Mesodermal cell (in vitro differentiated cells): Measurements from ENCODE around the gene HNMT.
"Not testable (repeated sequence)": the region's sequence is repeated elsewhere in the genome, so short reads cannot be mapped to it uniquely, and the experiment has no call there.

Experiments used
- H3K27ac ChIP-seq: 2 replicates; pipeline ENCODE4 v1.7.0; 2013; ENCODE audit warnings: mild to moderate bottlenecking, low read depth, low read length, moderate library complexity; ENCODE audit not compliant: severe bottlenecking
- H3K36me3 ChIP-seq: 2 replicates; pipeline ENCODE4 v1.7.1; 2013; ENCODE audit warnings: mild to moderate bottlenecking, low read length, moderate library complexity; ENCODE audit not compliant: control insufficient read depth, insufficient read depth
- H3K4me1 ChIP-seq: one replicate; pipeline ENCODE4 v1.7.1; 2013; ENCODE audit warnings: mild to moderate bottlenecking, low read length; ENCODE audit not compliant: insufficient read depth, control insufficient read depth, poor library complexity, severe bottlenecking
- H3K4me3 ChIP-seq: 2 replicates; pipeline ENCODE4 v1.7.0; 2013; ENCODE audit warnings: low read length, control low read depth, mild to moderate bottlenecking; ENCODE audit not compliant: insufficient read depth, poor library complexity, severe bottlenecking; ENCODE audit errors: extremely low read depth
- H3K9me3 ChIP-seq: 2 replicates; pipeline ENCODE4 v1.7.1; 2013; ENCODE audit warnings: mild to moderate bottlenecking, low read length, moderate library complexity; ENCODE audit not compliant: control insufficient read depth
- WGBS, 2 experiments: methylation state at CpG; one replicate each; pipeline ENCODE4 v1.1.5; 2013; ENCODE audit warnings: missing lambda C conversion rate in 2 of 2; ENCODE audit not compliant: insufficient coverage in 2 of 2; 5-methylcytosine and 5-hydroxymethylcytosine counted together

HNMT gene

GRCh38 chr2:137961602-137962001, 2.7 kb upstream of the HNMT start:
- H3K27ac ChIP-seq, result no peak overlapping the region
- peaks cover 6% of the 10 kb centered on the region for H3K4me1 ChIP-seq
- H3K4me3 ChIP-seq, result no peak overlapping the region
- no peaks in the 10 kb centered on the region for H3K36me3 ChIP-seq
- H3K9me3 ChIP-seq, result no peaks in the 10 kb centered on the region

GRCh38 chr2:137963535-137964065, 673 bp upstream of the HNMT start:
- H3K4me3 ChIP-seq, result peak overlapping the region; percentile 44
- H3K27ac ChIP-seq, result peak overlapping the region; percentile 99
- peaks cover 6% of the 10 kb centered on the region for H3K4me1 ChIP-seq
- peaks cover 10% of the 10 kb centered on the region for H3K36me3 ChIP-seq
- no peaks in the 10 kb centered on the region for H3K9me3 ChIP-seq
- 57 to 60% methylated on average over 7 to 8 of the region's 9 CpGs for WGBS, 2 experiments

GRCh38 chr2:137964859-137965459, 686 bp downstream of the HNMT start:
- H3K4me1 ChIP-seq, result peaks cover 6% of the 10 kb centered on the region
- H3K4me3 ChIP-seq, result peak overlapping the region; percentile 44
- H3K27ac ChIP-seq, result peak overlapping the region; percentile 99
- no peaks in the 10 kb centered on the region for H3K9me3 ChIP-seq
- peaks cover 19% of the 10 kb centered on the region for H3K36me3 ChIP-seq
- WGBS, 2 experiments, result 17 to 22% methylated on average over 1 of the region's 3 CpGs

- no CpG with 5 or more reads among the region's 3 CpGs for WGBS, 2 experiments
- Histone ChIP-seq H3K4me3 (peak overlapping the region; percentile 16), H3K9me3 (no peaks in the 10 kb centered on the region), H3K27ac (no peak overlapping the region), H3K4me1 (peaks cover 6% of the 10 kb centered on the region), H3K36me3 (peaks cover 19% of the 10 kb centered on the region)
These were observed 1.8 kb downstream of the HNMT start for GRCh38 chr2:137966043-137966442.

GRCh38 chr2:137967042-137967441, 2.8 kb downstream of the HNMT start:
- Histone ChIP-seq H3K9me3 (no peaks in the 10 kb centered on the region), H3K36me3 (peaks cover 19% of the 10 kb centered on the region), H3K4me3 (no peak overlapping the region), H3K27ac (no peak overlapping the region), H3K4me1 (peaks cover 6% of the 10 kb centered on the region)
- 89 to 92% methylated on average over 6 to 7 of the region's 7 CpGs for WGBS, 2 experiments

- Histone ChIP-seq H3K27ac (no peak overlapping the region), H3K4me1 (peaks cover under 1% of the 10 kb centered on the region), H3K4me3 (no peak overlapping the region), H3K9me3 (no peaks in the 10 kb centered on the region), H3K36me3 (peaks cover 23% of the 10 kb centered on the region)
- WGBS, 2 experiments, result 88 to 97% methylated on average over 6 of the region's 6 CpGs
These were observed 4.5 kb downstream of the HNMT start for GRCh38 chr2:137968477-137969417.

GRCh38 chr2:137969418-137969765, 5.1 kb downstream of the HNMT start:
- no CpG with 5 or more reads among the region's 1 CpG for WGBS, 2 experiments
- peaks cover 23% of the 10 kb centered on the region for H3K36me3 ChIP-seq
- H3K4me3 ChIP-seq, result no peak overlapping the region
- no peak overlapping the region for H3K27ac ChIP-seq
- no peaks in the 10 kb centered on the region for H3K9me3 ChIP-seq
- no peaks in the 10 kb centered on the region for H3K4me1 ChIP-seq

- Histone ChIP-seq H3K4me3 (no peak overlapping the region), H3K9me3 (no peaks in the 10 kb centered on the region), H3K4me1 (no peaks in the 10 kb centered on the region), H3K36me3 (peaks cover 23% of the 10 kb centered on the region), H3K27ac (no peak overlapping the region)
- WGBS, 2 experiments, result no CpG with 5 or more reads among the region's 1 CpG
These were observed 5.6 kb downstream of the HNMT start for GRCh38 chr2:137969876-137970275.

GRCh38 chr2:137971259-137971658, 7.0 kb downstream of the HNMT start:
- H3K27ac ChIP-seq, H3K4me3 ChIP-seq, H3K9me3 ChIP-seq, H3K4me1 ChIP-seq: not testable (repeated sequence)
- peaks cover 30% of the 10 kb centered on the region for H3K36me3 ChIP-seq
- WGBS, 2 experiments, result 95 to 96% methylated on average over 3 of the region's 3 CpGs

GRCh38 chr2:137973280-137973679, 9.0 kb downstream of the HNMT start:
- Histone ChIP-seq H3K4me3 (no peak overlapping the region), H3K4me1 (no peaks in the 10 kb centered on the region), H3K36me3 (peaks cover 21% of the 10 kb centered on the region), H3K9me3 (no peaks in the 10 kb centered on the region), H3K27ac (no peak overlapping the region)
